Breast epithelium (tissue), 4 donors: Measurements from ENCODE around the gene PARP16. TPM values are rescaled to one million over a fixed set of nuclear protein-coding genes. Genes with fewer than 3 reads are reported as not detected.
A peak's percentile ranks its signal among the peaks of the same experiment; 100 is the strongest.

ENCODE experiments used
- DNase-seq, 2 donors: peaks; one replicate each; pipeline ENCODE4 v3.0.0-alpha.2; 2019; ENCODE audit warnings: low spot score in 2 of 2
- H3K27ac ChIP-seq, 2 donors: fragments of 200-600 bp; sonication (generic) in 1 of 2; one replicate each; pipeline ENCODE4 v1.5.1; 2016 to 2019; ENCODE audit warnings: mild to moderate bottlenecking in 1 of 2
- H3K27me3 ChIP-seq, 2 donors: fragments of 200-600 bp; sonication (generic) in 1 of 2; one replicate each; pipeline versions ENCODE4 v1.5.1 to v1.6.0; 2017 to 2019; ENCODE audit warnings: control low read depth in 1 of 2, mild to moderate bottlenecking in 1 of 2
- H3K36me3 ChIP-seq: fragments of 200-600 bp; one replicate; pipeline ENCODE4 v1.5.1; 2019
- H3K4me1 ChIP-seq, 2 donors: fragments of 200-600 bp; sonication (generic); one replicate each; pipeline ENCODE4 v1.5.1; 2016 to 2019; ENCODE audit warnings: control low read depth in 1 of 2
- H3K4me3 ChIP-seq, 3 donors: fragments of 200-600 bp; sonication (generic); 1 replicate in 2 of 3; 2 replicates in 1 of 3; pipeline ENCODE4 v1.5.1; 2016 to 2019; ENCODE audit warnings: mild to moderate bottlenecking in 3 of 3, moderate library complexity in 2 of 3
- H3K9me3 ChIP-seq, 2 donors: fragments of 200-600 bp; sonication (generic) in 1 of 2; one replicate each; pipeline ENCODE4 v1.5.1; 2016 to 2019; ENCODE audit warnings: control low read depth in 1 of 2
- POLR2A ChIP-seq: fragments of 450-650 bp; IDR thresholded peaks from one replicate; pipeline ENCODE4 v1.6.1; 2016; ENCODE audit warnings: antibody characterized with exemption, mild to moderate bottlenecking, moderate library complexity
- POLR2AphosphoS5 ChIP-seq, 3 donors: sonication (generic); formaldehyde crosslinking; IDR thresholded peaks; one replicate each; pipeline ENCODE4 v1.6.1; 2017; ENCODE audit warnings: antibody characterized with exemption in 3 of 3
- intact Hi-C: fragments of 100-400 bp; cut with DNase I; formaldehyde crosslinking; loops from one replicate; pipeline ENCODE4 v1.15.1; 2023; ENCODE audit warnings: low total_unique reads
- total RNA-seq, 3 donors: library from RNA; depleted of rRNA; stranded (reverse); fragments of >200 nt; gene quantifications; one replicate each; pipeline ENCODE4 v1.1.0, GENCODE V29; 2016
- TF ChIP-seq, protein P1 (sequence below), 3 donors: fragments of 450-650 bp; IDR thresholded peaks; one replicate each; pipeline ENCODE4 v1.5.1; 2016 to 2017; ENCODE audit warnings: antibody characterized with exemption in 3 of 3, mild to moderate bottlenecking in 3 of 3, moderate library complexity in 3 of 3

PARP16 gene, protein sequence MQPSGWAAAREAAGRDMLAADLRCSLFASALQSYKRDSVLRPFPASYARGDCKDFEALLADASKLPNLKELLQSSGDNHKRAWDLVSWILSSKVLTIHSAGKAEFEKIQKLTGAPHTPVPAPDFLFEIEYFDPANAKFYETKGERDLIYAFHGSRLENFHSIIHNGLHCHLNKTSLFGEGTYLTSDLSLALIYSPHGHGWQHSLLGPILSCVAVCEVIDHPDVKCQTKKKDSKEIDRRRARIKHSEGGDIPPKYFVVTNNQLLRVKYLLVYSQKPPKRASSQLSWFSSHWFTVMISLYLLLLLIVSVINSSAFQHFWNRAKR
- total RNA-seq, result 10 to 100 TPM in 2 of 3 donors, 1 to 10 TPM in 1; 8.5 to 14.9 (median 10.6) TPM

DNA sequence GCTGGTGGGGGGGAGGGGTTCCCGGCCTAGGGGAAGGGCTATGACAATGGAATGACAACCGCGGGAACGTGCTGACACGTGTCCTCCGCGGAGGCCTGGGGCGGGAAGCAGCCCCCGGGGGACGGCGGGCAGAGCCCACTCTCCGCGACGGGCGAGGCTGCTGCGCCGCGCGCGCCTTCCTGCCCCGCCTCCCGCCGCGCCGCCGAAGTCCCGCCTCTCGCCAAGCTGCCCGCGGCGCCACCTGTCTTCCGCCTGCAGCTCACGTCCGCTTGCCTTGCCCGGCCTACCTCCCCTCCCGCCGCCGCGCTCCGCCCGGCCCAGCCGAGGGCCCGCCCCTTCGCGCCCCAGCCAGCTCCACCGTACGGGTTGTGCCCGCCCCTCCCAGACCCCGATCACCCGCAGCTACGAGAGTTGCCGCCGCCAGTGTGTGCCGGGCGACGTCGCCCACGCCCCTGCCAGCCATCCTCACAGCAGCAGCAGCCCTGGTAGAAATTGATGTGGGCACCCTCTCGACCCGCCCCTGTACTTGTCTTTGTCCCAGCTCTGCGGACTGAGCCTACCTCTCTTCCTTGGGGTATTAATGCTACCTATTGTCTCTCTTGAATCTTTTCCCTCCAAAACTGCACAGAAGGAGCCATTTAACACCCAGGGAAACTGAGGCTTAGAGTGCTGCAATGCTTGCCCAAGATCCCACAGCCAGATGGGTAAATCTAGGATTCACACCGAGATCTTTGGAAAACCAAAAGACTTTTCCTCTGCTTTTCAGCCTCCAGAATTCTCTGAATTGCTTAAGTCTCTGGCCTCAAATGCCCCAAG is at the start of gene PARP16:
Gene PARP16, minus strand, starts transcription at position 180 of the 816 bp plus-strand sequence. CDS start 457 bp downstream, outside the sequence.
- peaks cover 0 to 7% of the 10 kb centered on the region in 2 donors for H3K4me1 ChIP-seq
- peak within 1 kb of the TSS; percentile 90 to 91 for H3K27ac ChIP-seq
- peak within 1 kb of the TSS; percentile 66 to 81 (median 81) for H3K4me3 ChIP-seq
- TF ChIP-seq POLR2AphosphoS5 (IDR thresholded peaks at IDR 0.05), result peak; percentile 61 to 75 (median 68)
- TF ChIP-seq, protein P1, sequence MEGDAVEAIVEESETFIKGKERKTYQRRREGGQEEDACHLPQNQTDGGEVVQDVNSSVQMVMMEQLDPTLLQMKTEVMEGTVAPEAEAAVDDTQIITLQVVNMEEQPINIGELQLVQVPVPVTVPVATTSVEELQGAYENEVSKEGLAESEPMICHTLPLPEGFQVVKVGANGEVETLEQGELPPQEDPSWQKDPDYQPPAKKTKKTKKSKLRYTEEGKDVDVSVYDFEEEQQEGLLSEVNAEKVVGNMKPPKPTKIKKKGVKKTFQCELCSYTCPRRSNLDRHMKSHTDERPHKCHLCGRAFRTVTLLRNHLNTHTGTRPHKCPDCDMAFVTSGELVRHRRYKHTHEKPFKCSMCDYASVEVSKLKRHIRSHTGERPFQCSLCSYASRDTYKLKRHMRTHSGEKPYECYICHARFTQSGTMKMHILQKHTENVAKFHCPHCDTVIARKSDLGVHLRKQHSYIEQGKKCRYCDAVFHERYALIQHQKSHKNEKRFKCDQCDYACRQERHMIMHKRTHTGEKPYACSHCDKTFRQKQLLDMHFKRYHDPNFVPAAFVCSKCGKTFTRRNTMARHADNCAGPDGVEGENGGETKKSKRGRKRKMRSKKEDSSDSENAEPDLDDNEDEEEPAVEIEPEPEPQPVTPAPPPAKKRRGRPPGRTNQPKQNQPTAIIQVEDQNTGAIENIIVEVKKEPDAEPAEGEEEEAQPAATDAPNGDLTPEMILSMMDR (IDR thresholded peaks at IDR 0.05), result no peak
- peak; percentile 35 for TF ChIP-seq POLR2A
- peak; percentile 85 to 92 for DNase-seq
- H3K36me3 ChIP-seq, result no peaks in the 10 kb centered on the region
- H3K9me3 ChIP-seq, result no peaks in the 10 kb centered on the region
- H3K27me3 ChIP-seq, result no peaks in the 10 kb centered on the region
- intact Hi-C loops, result no loop called here

DNA sequence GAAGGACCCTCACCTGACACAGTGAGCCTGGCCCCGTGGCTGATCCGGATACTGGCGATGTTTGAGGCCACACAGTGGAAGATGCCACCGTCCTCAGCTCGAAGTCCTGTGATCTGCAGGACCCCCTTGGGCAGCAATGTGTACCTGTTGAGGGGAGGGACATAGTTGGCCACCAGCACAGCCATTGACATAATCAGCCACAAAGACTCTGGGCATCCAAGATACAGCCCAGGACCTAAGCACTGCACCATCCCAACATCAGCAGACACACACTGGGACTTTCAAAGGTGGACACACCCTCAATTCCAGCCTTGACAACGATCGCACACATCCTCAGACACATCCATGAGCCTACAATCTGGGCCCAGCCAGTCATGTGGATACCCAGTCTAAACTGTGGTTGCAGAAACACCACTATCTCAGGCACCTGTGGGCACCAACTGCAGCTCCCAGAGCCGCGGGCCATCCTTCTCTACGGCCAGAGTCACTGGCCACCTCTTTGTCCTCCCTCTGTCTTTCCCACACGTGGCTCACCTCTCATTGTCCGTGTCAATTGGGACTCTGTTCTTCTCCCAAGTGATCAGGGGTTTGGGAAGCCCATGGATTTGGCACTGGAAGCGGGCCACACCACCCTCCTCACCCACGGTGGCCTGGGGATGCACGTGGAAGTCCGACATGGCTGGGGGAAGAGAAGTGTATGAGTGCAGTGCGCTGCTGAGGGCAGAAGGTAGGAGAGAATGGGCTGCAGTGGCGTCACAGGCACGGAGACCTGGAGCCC is 48.8 kb upstream of the PARP16 start:
- no peak for DNase-seq
- H3K9me3 ChIP-seq, result no peaks in the 10 kb centered on the region
- H3K36me3 ChIP-seq, result no peaks in the 10 kb centered on the region
- H3K27me3 ChIP-seq, result no peaks in the 10 kb centered on the region
- no peak overlapping the region for H3K27ac ChIP-seq
- TF ChIP-seq, protein P1 (IDR thresholded peaks at IDR 0.05), result no peak
- TF ChIP-seq POLR2A (no peak), POLR2AphosphoS5 (IDR thresholded peaks at IDR 0.05) (no peak)
- no peak overlapping the region for H3K4me3 ChIP-seq
- intact Hi-C loops, result no loop called here
- no peaks in the 10 kb centered on the region for H3K4me1 ChIP-seq

DNA sequence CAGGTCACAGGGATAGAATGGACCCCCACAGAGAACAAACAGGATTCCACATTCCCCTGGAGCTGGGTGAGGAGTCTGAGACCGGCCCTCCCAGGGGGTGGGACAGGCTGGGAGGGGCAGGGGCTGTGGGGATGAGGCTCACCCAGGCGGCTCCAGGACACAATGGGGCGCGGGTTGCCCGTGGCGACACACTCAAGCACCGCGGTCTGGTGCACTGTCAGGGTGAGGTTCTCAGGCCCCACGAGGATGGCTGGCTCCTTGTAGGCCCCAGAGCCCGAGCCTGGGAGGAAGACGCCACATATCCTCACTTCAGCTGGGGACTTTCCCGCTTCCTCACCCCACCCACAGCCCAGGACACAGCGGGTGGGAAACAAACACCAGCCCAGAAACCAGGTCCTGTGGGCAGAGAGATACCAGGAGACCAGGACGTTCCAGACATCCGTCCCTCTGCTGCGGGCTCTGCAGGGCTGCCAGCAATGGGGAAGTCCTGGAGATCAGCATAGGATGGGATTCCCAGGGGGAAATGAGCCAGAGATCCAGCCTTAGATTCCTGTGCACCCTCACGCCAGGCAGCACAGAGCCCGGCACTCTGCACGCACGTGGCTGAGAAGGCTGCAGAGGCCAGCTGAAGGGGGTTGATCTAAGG is 48.0 kb upstream of the PARP16 start:
- Histone ChIP-seq H3K4me1 (no peaks in the 10 kb centered on the region), H3K27me3 (no peaks in the 10 kb centered on the region), H3K9me3 (no peaks in the 10 kb centered on the region), H3K27ac (no peak overlapping the region), H3K4me3 (no peak overlapping the region), H3K36me3 (no peaks in the 10 kb centered on the region)
- TF ChIP-seq, protein P1 (IDR thresholded peaks at IDR 0.05), result no peak
- no peak for TF ChIP-seq POLR2AphosphoS5 (IDR thresholded peaks at IDR 0.05)
- TF ChIP-seq POLR2A, result no peak
- no peak for DNase-seq
- intact Hi-C loops, result no loop called here

DNA sequence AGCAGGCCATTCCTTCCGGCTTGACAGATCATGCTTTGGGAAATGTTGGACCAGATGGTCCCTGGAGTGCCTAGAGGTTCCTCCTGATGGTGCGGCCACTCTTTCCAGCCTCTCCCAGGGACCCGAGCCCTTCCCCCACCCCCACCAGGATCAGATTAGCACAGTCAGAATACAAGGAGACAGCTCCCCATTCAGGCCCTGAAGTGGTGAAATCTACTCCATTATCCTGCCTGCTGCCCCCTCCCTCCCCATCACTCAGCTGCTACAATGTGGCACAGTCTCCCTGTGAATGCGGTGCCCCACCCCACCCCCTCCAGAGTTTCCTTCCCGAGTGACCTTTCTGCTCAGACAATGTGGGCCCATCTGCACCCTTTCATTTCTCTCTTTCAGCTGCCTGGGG is 47.2 kb upstream of the PARP16 start:
- H3K36me3 ChIP-seq, result no peaks in the 10 kb centered on the region
- H3K4me3 ChIP-seq, result no peak overlapping the region
- intact Hi-C loops, result no loop called here
- no peaks in the 10 kb centered on the region for H3K27me3 ChIP-seq
- H3K4me1 ChIP-seq, result no peaks in the 10 kb centered on the region
- TF ChIP-seq POLR2A, result no peak
- TF ChIP-seq, protein P1 (IDR thresholded peaks at IDR 0.05), result no peak
- H3K27ac ChIP-seq, result no peak overlapping the region
- DNase-seq, result no peak
- no peaks in the 10 kb centered on the region for H3K9me3 ChIP-seq
